ENCODE results near the gene SUSD6.

The SUSD6 gene

DNA sequence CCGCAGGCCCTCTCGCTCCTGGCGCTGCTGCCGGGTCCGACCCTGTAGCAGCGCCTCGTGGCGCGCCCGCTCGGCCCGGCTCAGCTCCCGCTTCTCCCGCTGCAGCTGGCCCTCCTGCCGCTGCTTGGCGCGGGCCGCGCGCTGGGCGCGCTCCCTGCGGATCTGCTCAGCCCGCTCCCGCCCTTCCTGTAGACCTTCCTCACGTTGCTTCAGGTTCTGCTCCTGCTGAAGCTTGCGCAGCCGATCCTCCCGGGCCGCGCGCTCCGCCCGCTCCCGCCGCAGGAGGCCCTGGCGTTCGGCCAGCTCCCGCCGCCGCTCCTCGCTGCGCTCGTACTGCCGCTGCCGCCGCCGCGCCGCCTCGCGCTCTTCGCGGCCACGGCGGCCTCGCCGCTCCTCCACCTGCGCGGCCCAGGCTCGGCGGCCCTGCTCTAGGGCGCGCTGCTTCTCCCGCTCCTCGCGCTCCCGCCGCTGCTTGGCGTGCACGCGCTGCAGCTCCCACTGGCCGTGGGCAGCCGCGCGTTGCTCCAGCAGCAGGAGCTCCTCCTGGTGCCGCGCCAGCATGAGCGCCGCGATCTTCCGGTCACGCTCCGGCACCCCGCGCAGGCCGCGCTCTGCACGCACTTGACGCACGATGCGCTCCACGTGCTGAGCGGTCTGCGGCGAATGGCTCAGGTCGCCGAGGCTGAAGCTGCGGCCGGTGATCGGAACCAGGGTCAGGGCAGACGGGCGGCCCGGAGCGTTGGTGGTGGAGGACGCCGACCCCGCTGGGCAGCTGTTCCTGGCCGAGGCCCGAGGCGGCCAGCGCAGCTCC, 39.2 kb upstream of the SUSD6 start:
- TF ChIP-seq, protein P1, sequence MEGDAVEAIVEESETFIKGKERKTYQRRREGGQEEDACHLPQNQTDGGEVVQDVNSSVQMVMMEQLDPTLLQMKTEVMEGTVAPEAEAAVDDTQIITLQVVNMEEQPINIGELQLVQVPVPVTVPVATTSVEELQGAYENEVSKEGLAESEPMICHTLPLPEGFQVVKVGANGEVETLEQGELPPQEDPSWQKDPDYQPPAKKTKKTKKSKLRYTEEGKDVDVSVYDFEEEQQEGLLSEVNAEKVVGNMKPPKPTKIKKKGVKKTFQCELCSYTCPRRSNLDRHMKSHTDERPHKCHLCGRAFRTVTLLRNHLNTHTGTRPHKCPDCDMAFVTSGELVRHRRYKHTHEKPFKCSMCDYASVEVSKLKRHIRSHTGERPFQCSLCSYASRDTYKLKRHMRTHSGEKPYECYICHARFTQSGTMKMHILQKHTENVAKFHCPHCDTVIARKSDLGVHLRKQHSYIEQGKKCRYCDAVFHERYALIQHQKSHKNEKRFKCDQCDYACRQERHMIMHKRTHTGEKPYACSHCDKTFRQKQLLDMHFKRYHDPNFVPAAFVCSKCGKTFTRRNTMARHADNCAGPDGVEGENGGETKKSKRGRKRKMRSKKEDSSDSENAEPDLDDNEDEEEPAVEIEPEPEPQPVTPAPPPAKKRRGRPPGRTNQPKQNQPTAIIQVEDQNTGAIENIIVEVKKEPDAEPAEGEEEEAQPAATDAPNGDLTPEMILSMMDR (conservative IDR thresholded peaks at IDR 0.05), result no peak
- H3K27ac ChIP-seq, result peak overlapping the region; percentile 69

DNA sequence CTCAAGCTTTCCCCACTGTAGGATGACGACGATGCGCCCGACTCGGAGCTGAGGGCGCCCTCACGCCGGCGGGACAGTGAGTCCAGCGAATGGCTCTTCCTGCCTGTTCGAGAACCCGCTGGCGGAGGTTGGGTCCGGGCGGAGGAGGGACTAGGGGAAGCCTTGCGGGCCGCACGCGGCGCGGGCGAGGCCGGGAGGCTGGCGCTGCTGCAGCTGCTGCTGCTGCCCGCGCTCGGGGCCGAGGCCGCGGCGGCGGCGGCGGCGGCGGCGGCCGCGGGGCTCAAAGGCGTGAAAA, 38.6 kb upstream of the SUSD6 start:
- TF ChIP-seq, protein P1 (conservative IDR thresholded peaks at IDR 0.05), result no peak
- peak overlapping the region; percentile 69; the same call in 1 of the 2 replicates for H3K27ac ChIP-seq

DNA sequence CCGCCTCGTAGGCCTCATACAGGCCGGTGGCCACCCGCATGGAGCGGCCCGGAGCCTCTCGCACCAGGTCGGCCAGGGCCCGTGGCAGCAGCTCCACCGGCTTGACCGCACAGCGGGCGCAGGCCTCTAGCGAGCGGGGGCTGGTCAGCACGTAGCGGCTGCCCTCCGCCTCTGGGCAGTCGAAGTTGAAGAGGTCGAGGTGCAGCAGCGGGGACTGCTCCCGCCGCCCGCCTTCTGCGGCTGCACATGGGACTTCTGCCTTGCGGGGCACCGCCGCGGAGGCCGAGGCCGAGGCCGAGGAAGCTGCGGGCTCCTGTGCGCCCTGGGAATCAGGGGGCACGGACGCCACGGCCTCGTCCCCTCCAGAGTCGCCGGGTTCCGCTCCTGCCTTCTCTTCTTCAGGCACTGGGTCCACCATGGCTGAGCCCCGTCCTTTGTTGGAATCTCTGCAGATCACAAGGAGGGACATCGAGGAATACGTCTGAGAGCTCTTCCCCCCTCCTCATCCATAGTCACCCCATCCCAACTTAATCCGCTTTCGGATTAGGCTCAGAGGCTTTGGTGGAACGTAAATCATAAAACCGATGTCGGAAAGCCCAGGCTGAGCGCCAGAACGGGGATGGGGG, 38.1 kb upstream of the SUSD6 start:
- TF ChIP-seq, protein P1 (conservative IDR thresholded peaks at IDR 0.05), result no peak
- H3K27ac ChIP-seq, result no peak overlapping the region

DNA sequence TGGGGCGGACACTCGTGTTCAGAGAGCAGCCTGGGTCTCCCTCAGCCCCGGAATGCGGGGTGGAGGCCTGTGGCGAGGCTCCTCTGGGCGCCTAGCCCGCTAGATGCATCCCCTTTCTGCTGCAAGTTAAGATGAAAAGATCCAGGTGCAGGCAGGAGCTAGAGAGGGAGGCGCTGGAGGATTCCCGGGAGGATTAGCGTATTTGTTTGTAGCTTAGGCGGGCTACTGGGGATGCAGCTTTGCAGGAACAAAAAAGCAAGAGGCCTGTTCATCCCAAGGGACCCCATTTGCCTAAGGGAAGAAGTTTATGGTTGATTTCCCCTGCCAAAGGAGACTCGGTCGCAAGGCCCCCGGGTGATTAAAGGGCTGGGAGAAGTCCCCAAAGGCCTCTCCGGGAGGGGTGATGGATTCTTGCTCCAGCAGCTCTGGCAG, 37.5 kb upstream of the SUSD6 start:
- H3K27ac ChIP-seq, result peak overlapping the region; percentile 19; the same call in 1 of the 2 replicates
- TF ChIP-seq, protein P1 (conservative IDR thresholded peaks at IDR 0.05), result no peak

DNA sequence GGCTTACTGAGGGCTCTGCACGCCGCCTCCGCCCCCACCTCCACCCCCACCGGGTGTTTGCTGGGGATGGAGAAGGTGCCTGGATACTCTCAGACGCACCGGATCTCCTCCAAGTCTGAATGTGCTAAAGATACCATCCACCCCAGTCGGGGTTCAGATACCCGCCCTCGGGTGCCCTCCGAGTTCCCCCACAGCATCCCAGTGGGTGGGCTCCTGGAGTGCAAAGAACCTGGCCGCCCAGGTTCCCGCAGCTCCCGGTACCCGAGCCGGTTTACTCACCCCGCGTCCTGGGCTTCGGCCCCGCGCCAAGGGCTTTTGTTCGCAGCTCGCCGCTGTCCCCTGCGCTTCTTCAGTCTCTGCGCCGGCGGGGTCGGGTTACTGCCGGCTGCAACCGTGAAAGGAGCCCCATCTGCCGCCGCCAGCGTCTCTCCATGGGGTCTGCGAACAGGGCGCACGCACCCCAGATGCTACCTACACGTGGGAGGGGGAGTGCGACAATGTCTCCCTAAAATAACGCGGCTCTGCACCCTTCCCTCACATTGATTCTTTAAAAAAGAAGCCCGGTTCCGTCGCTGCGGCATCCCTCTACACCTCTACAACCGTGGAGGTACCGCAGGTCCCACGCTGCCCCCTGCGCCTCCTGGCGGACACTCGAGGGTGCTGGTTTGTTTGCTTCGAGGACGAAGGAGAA, 37.0 kb upstream of the SUSD6 start, which contains the start of gene CCDC177:
TSS of gene CCDC177 (minus strand) at position 609 of the 691 bp plus-strand sequence. CDS start 1,249 bp downstream, outside the sequence.
- peak within 1 kb of the TSS; percentile 19; the same call in 1 of the 2 replicates for H3K27ac ChIP-seq
- TF ChIP-seq, protein P1 (conservative IDR thresholded peaks at IDR 0.05), result peak; percentile 96

GRCh38 chr14:69574954-69575295, 36.5 kb upstream of the SUSD6 start:
- H3K27ac ChIP-seq, result no peak overlapping the region
- TF ChIP-seq, protein P1 (conservative IDR thresholded peaks at IDR 0.05), result peak; percentile 32

DNA sequence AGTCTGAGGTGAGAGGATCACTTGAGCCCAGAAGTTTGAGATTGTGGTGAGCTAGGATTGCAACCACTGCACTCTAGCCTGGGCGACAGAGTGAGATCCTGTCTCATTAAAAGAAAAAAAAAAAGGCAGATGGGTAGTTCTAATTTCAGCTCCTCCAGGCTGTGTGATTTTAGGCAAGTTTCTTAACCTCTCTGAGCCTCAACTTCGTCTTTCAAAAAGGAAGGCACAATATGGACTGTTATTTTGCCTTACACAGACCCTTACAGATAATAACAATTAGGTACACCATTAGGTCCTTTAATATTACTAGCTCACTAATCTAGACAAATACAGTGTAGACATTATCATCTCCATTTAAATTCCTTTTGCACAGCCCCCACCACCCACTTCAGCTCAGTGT, 31.9 kb upstream of the SUSD6 start:
- TF ChIP-seq, protein P1 (conservative IDR thresholded peaks at IDR 0.05), result no peak
- no peak overlapping the region for H3K27ac ChIP-seq

All from VCaP (cell line).